T-helper 17 cell (primary cell): ENCODE results near the gene TGFBR3L. TPM values are rescaled to one million over a fixed set of nuclear protein-coding genes. Genes with fewer than 3 reads are reported as not detected.

ENCODE experiments used
- ATAC-seq: fragments of 150-1000 bp; cut with Tn5 transposase; 2 replicates; pipeline ENCODE4 v1.10.0; 2021; ENCODE audit warnings: mild to moderate bottlenecking, moderate library complexity
- DNase-seq, 3 donors: peaks; one replicate each; pipeline versions ENCODE4 v3.0.0 to v3.0.0-alpha.2; 2020 to 2021
- H3K9me3 ChIP-seq: one replicate; pipeline ENCODE4 v1.7.0; 2013; ENCODE audit warnings: low read length, mild to moderate bottlenecking; ENCODE audit not compliant: control insufficient read depth, poor library complexity, severe bottlenecking
- H3K27ac Mint-ChIP-seq: one replicate; pipeline ENCODE4 v1.8.0; 2022; ENCODE audit warnings: mild to moderate bottlenecking, moderate library complexity, mixed read lengths
- H3K27me3 Mint-ChIP-seq: one replicate; pipeline ENCODE4 v1.8.0; 2022; ENCODE audit warnings: mixed read lengths
- H3K36me3 Mint-ChIP-seq: one replicate; pipeline ENCODE4 v1.8.0; 2022; ENCODE audit warnings: low read depth, mixed read lengths
- H3K4me1 Mint-ChIP-seq: one replicate; pipeline ENCODE4 v1.8.0; 2022; ENCODE audit warnings: mild to moderate bottlenecking, mixed read lengths
- H3K4me3 Mint-ChIP-seq: one replicate; pipeline ENCODE4 v1.8.0; 2022; ENCODE audit warnings: mild to moderate bottlenecking, moderate library complexity, mixed read lengths
- total RNA-seq, 4 donors: library from RNA in 2 of 4; stranded (reverse) in 2 of 4; gene quantifications; one replicate each; pipeline ENCODE4 v1.2.3 and lab custom pipeline; 2022 to 2026

The TGFBR3L gene
- total RNA-seq, 2 donors from 2014 or later: 1.4 to 1.7 TPM

DNA sequence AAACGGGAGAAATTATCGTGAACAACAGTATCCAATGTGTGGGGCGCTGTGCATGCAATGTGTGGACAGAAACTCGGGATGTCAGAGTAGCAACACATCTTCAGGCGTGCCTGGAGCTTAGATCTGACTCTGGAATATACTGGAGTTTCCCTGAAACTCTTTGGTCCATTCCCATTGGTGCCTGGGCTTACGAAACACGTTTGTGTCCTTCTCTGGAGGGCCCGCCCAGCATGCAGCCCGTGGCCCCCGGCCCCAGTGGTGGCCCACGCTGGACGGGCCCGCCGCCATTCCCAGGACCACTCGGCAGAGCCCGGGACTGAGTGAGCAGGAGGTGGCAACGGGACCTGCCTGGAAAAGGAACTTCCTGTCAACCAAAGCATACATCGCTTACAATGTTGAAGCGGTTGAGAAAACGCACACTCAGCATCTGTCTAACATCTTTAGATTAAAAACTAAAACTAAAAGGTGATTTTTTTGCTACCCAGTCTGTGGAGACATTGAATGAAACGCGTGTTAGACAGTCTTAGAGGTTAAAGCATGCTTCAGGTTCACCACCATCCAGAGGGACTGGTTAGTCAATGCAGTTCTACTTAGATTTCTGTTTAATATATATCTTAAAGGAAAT is 48.1 kb downstream of the TGFBR3L start:
- Mint-ChIP-seq H3K4me3 (no peak overlapping the region), H3K27ac (no peak overlapping the region), H3K27me3 (no peaks in the 10 kb centered on the region), H3K36me3 (peaks cover 2% of the 10 kb centered on the region), H3K4me1 (no peaks in the 10 kb centered on the region)
- DNase-seq (no peak), ATAC-seq (no peak)
- no peaks in the 10 kb centered on the region for H3K9me3 ChIP-seq

DNA sequence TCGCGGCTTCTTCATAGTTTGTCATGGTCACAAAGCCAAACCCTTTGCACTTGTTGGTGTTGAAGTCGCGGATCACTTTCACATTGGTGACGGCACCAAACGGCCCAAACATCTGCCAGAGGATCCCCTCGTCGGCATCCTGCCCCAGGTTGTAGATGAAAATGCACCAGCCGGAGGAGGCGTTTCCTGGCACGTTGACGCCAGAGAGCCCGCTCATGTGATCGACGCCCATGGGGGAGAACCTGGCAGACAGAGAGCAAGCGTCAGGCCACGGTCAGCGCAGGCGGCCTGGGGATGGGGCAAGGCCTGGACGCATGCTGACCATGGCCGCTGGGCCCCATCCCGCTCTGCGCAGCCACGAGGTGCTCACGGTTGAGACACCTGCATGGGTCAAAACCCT is 48.9 kb downstream of the TGFBR3L start:
- DNase-seq (no peak), ATAC-seq (no peak)
- peaks cover 2% of the 10 kb centered on the region for H3K36me3 Mint-ChIP-seq
- H3K27ac Mint-ChIP-seq: no peak overlapping the region
- H3K4me3 Mint-ChIP-seq: no peak overlapping the region
- no peaks in the 10 kb centered on the region for H3K9me3 ChIP-seq
- no peaks in the 10 kb centered on the region for H3K27me3 Mint-ChIP-seq
- H3K4me1 Mint-ChIP-seq: no peaks in the 10 kb centered on the region

DNA sequence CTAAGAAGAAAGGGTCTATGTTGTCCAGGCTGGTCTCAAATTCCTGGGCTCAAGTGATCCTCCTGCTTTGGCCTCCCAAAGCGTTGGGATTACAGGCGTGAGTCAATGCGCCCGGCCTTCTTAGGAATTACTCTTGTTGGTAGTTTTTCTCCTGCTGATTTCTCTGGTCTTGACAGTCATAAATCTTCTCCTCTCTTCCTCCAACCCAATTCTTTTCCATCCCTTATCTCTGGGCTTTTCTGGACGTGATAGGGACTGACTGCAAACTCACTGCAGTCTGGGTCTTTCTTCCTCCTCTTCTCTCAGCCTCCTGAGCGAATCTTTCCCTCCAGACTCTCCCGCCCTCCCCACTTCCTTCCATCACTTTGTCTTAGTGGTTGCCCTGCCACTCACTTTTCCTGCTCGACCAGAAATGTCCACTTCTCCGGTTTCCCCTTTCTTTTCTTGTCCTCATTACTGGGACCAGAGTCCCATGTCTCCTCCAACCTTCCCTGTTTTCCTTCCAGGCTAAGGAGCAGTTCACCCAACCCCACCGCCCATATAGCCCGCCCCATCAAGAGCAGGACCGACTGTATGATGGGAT is 50.7 kb downstream of the TGFBR3L start:
- Mint-ChIP-seq H3K36me3 (peaks cover 2% of the 10 kb centered on the region), H3K27me3 (no peaks in the 10 kb centered on the region), H3K4me3 (no peak overlapping the region), H3K27ac (no peak overlapping the region), H3K4me1 (no peaks in the 10 kb centered on the region)
- no peak for ATAC-seq
- DNase-seq: no peak
- H3K9me3 ChIP-seq: no peaks in the 10 kb centered on the region

- ATAC-seq: no peak
- Mint-ChIP-seq H3K4me1 (no peaks in the 10 kb centered on the region), H3K27me3 (no peaks in the 10 kb centered on the region), H3K27ac (no peak overlapping the region), H3K4me3 (no peak overlapping the region), H3K36me3 (peaks cover 2% of the 10 kb centered on the region)
- DNase-seq: no peak
- H3K9me3 ChIP-seq: no peaks in the 10 kb centered on the region
Observed at GRCh38 chr19:7965921-7966665, 51.5 kb downstream of the TGFBR3L start.

- Mint-ChIP-seq H3K4me1 (no peaks in the 10 kb centered on the region), H3K36me3 (no peaks in the 10 kb centered on the region), H3K27me3 (no peaks in the 10 kb centered on the region), H3K4me3 (no peak overlapping the region), H3K27ac (no peak overlapping the region)
- DNase-seq (no peak), ATAC-seq (no peak)
- no peaks in the 10 kb centered on the region for H3K9me3 ChIP-seq
Observed at GRCh38 chr19:7968008-7968795, 53.6 kb downstream of the TGFBR3L start.

Other genes starting within 250 kb of the TGFBR3L start
- gene RETN, start 245.8 kb upstream of the TGFBR3L start, total RNA-seq: not detected
- gene MCEMP1, start 237.7 kb upstream of the TGFBR3L start, total RNA-seq: under 1 TPM; 0.52 to 0.68 TPM
- 10 to 100 TPM; 55.5 to 69.8 TPM for gene TRAPPC5, start 234.0 kb upstream of the TGFBR3L start, total RNA-seq
- gene FCER2, start 212.7 kb upstream of the TGFBR3L start, total RNA-seq: 1 to 10 TPM in 1 of 2 donors, not detected in 1; 7.0 TPM
- not detected for gene CLEC4G, start 182.7 kb upstream of the TGFBR3L start, total RNA-seq
- gene CD209, start 167.3 kb upstream of the TGFBR3L start, total RNA-seq: not detected
- under 1 TPM in 1 of 2 donors, not detected in 1; 0.17 TPM for gene CLEC4M, start 151.6 kb upstream of the TGFBR3L start, total RNA-seq
- gene EVI5L, start 84.6 kb upstream of the TGFBR3L start, total RNA-seq: 10 to 100 TPM in 1 of 2 donors, 1 to 10 TPM in 1; 9.3 to 10.1 TPM
- gene PRR36, start 40.4 kb upstream of the TGFBR3L start, total RNA-seq: under 1 TPM; 0.37 to 0.63 TPM
- gene LRRC8E, start 26.3 kb upstream of the TGFBR3L start, total RNA-seq: not detected
- gene MAP2K7, start 11.0 kb upstream of the TGFBR3L start, total RNA-seq: 100 to 1,000 TPM; 104 to 107 TPM
- 10 to 100 TPM; 12.6 to 16.0 TPM for gene SNAPC2, start 5.5 kb downstream of the TGFBR3L start, total RNA-seq
- not detected for gene CTXN1, start 11.3 kb downstream of the TGFBR3L start, total RNA-seq
- 10 to 100 TPM; 89.5 to 93.1 TPM for gene TIMM44, start 28.8 kb downstream of the TGFBR3L start, total RNA-seq
- 10 to 100 TPM; 37.5 to 40.7 TPM for gene ELAVL1, start 90.8 kb downstream of the TGFBR3L start, total RNA-seq
- gene CCL25, start 137.9 kb downstream of the TGFBR3L start, total RNA-seq: not detected
- not detected for gene FBN3, start 234.8 kb downstream of the TGFBR3L start, total RNA-seq